Vagina (tissue), 2 donors: ENCODE measurements around the gene CCDC197.

Source experiments
- CTCF ChIP-seq, 3 experiments: fragments of 450-650 bp in 2 of 3; fragments of 200-600 bp in 1 of 3; sonication (generic) in 1 of 3; IDR thresholded peaks; one replicate each; pipeline ENCODE4 v1.5.1; 2017 to 2019; ENCODE audit warnings: antibody characterized with exemption in 3 of 3, mild to moderate bottlenecking in 2 of 3, moderate library complexity in 2 of 3
- POLR2A ChIP-seq, 2 donors: fragments of 450-650 bp; IDR thresholded peaks; one replicate each; pipeline ENCODE4 v1.6.1; 2017; ENCODE audit warnings: antibody characterized with exemption in 2 of 2, mild to moderate bottlenecking in 2 of 2, moderate library complexity in 2 of 2

- no peak for TF ChIP-seq CTCF (IDR thresholded peaks at IDR 0.05)
- no peak for TF ChIP-seq POLR2A (IDR thresholded peaks at IDR 0.05)
Measured at GRCh38 chr14:94011795-94012194, 14.7 kb downstream of the CCDC197 start.
